Measurements from ENCODE around the gene PLEKHD1.

GRCh38 chr14:69501423-69501838 lies 16.9 kb downstream of the PLEKHD1 start:
- TF ChIP-seq CTCF (IDR thresholded peaks at IDR 0.05) (no peak), EP300 (IDR thresholded peaks at IDR 0.05) (no peak)
